HuH-7 (cell line): ENCODE results near the gene CYP2S1.
"Not testable (repeated sequence)": the region's sequence is repeated elsewhere in the genome, so short reads cannot be mapped to it uniquely, and the experiment has no call there.

Source experiments
- DNase-seq: peaks from one replicate; pipeline ENCODE4 v3.0.0; 2011; ENCODE audit warnings: low spot score

The CYP2S1 gene

DNA sequence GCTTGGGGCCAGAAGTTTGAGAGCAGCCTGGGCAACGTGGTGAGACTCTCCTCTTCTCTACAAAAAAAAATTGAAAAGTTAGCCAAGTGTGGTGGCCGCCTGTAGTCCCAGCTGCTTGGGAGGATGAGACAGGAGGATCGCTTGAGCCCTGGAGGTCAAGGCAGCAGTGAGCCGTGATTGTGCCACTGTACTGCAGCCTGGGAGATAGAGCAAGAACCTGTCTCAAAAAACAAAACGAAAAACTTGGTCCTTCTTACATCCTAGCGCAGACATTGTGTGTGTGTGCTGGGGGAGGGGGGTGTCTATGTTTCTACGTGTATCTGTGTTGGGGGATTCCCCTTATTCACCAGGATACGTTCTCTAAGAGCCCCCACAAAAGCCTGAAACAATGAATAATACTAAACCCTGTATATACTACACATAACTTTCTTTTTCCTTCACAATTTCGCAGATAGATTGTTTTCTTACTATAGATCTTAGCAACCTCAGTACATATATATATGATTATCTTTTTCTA lies 33.9 kb downstream of the CYP2S1 start:
- no peak for DNase-seq

DNA sequence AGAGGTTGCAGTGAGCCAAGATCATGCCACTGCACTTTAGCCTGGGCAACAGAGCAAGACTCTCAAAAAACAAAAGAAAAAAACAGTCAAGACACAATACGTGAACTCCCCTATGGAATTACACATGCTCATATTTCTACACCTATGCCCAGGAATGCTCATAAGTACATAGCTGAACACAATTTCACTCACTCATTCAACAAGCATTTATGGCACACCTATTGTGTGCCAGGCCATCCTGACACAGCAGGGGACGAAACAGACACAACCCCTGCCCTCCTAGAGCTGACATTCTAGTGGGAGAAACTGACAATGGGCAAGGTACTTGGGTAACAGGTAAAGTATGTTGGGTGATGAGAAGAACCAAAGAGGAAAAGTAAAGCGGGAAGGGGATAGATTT lies 35.5 kb downstream of the CYP2S1 start:
- DNase-seq = no peak

DNA sequence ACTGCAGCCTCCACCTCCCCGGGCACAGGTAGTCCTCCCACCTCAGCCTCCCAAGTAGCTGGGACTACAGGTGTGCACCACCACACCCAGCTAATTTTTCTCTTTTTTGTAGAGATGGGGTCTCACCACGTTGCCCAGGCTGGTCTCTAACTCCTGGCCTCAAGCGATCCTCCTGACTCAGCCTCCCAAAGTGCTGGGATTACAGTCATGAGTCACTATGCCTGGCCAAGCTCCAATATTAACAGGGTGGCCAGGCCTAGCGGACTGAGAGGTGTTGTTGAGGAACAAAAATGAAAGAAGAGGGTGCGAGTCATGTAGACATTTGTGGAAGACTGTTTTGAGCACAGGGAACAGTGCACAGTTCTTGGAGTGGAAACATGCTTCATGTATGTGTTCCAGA lies 36.3 kb downstream of the CYP2S1 start:
- DNase-seq = not testable (repeated sequence)

DNA sequence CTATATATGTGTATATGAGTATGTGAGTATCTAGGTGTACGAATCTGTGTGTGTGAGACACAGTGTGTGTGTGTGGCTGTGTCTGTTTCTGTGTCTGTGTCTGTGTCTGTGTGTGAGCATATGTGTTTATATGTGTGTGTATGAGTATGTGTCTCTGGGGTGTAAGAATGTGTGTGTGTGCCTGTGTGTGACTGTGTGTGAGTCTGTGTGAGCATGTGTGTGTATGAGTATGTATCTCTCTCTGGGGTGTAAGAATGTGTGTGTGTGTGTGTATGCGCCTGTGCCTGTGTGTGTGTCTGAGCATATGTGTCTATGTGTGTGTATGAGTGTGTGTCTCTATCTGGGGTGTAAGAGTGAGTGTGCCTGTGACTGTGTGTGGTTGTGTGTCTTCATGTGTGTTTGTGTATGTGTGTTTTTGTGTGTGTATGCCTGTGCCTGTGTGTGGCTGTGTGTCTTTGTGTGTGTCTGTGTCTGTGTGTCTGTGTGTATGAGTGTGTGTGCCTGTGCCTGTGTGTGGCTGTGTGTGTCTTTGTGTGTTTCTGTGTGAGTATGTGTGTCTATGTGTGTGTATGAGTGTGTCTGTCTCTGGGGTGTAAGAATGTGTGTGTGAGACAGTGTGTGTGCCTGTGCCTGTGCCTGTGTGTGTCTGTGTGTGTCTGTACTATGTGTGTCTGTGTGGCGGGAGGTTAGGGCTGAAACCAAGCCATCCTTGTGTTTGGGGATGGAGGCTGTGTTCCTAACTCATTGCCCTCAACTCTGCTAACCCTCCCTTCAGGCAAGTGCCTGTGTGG lies 37.2 kb downstream of the CYP2S1 start:
- DNase-seq = no peak

DNA sequence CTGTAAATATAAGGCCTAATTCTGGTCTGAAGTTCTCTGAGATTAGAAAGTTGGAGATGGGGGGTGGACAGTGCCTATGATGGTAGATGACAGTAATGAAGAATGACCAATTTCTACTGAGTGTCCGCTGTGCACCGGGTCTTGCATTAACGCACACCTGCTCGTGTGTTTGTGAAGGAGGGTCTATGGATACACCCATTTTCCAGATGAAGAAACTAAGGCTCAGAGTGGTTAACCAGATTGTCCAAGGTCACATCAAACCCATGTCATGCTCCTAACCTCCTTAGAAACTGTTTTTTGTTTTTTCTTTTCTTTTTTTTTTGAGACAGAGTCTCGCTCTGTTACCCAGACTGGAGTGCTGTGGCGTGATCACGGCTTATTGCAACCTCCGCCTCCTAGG lies 39.7 kb downstream of the CYP2S1 start:
- DNase-seq = no peak

DNA sequence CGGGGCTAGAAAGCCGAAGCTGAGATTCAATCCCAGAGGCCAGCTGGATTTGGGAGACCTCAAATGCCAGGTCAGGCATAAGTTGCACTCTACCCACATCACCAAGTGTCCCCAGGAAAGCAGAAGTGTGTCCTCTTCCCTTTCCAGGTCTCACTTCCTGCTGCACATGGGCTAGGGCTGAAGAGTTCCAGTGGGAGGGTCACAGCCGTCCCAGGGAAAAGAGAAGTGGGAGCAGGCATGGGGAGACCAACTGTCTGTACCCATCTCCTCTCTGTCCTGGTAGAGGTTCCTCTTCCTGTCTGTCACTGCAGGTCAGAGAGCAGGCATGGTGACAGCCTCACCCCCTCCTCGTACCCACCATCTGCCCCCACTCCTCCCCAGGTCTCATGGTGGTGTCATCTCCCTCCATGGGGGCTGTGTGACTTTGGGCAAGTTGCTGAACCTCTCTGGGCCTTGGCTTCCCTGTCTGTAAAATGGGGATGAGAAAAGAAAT lies 40.8 kb downstream of the CYP2S1 start:
- no peak for DNase-seq

DNA sequence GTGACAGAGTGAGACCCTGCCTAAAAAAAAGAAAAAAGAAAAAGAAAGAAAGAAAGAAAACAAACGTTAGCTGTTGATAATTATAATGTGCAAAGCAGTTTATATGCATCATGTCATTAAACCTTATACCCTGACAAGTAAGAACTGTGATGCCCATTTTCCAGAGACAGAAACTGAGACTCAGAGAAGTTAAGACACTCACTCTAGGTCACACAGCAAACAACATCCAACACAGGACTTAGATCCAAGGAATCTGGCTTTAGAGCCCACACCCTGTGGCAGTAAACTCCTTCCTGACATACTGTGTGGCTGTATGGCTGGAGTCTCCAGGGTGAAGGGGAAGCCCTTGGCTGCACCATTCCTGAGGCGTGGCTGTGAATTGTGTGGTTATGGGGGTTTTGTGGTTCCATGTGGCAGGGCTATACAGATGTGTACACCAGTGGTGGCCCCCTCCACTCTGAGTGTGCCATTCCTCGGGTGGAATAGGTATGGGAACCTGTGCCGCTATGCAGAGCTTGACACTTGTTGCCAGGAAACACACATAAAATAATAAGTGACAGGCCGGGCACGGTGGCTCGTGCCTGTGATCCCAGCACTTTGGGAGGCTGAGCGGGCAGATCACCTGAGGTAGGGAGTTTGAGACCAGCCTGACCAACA lies 41.6 kb downstream of the CYP2S1 start:
- DNase-seq = no peak

DNA sequence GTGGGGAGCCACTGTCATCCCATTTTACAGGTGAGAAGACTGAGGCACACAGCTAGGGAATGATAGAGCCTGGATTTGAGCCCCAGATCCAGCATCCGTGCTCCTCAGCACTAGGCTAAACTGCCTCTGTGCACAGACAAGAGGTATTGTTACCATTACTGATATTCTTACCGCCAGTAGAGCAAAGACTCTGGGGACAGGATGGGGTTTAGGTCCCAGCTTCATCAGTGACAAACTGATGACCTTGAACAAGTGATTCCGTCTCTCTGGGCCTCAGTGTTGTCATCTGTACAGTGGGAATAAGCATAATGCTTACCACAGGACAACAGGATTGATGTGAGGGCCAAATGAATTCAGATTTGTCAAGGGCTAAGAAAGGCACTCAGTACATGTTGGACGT lies 42.5 kb downstream of the CYP2S1 start:
- no peak for DNase-seq

DNA sequence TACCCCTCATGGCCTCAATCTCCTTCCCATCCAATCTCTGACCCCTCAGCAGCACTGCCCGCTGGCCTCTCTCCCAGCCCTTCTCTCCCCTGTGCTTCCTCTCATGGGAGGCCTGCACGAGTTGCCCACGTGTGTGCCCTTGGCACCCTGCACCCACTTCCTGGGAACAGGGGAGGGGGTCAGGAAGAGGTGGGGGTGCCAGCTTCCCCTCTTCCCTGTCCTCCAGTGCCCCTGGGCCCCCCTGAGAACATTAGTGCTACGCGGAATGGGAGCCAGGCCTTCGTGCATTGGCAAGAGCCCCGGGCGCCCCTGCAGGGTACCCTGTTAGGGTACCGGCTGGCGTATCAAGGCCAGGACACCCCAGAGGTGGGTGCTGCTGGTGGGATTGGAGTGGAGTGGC lies 45.2 kb downstream of the CYP2S1 start:
- DNase-seq = no peak

DNA sequence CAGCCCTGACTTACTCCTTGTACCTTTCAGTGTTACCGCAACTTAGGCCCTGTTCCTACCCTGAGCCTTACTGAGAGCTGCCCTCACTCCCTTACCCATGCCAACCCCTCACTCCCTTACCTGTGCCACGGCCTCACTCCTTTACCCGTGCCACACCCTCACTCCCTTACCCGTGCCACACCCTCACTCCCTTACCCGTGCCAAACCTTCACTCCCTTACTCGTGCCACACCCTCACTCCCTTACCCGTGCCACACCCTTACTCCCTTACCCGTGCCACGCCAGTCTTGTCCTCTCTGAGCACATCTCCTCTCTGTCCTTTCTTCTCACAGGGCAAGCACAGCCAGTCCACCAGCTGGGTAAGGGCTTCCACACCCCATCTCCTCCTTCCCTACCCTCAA lies 46.3 kb downstream of the CYP2S1 start:
- no peak for DNase-seq

DNA sequence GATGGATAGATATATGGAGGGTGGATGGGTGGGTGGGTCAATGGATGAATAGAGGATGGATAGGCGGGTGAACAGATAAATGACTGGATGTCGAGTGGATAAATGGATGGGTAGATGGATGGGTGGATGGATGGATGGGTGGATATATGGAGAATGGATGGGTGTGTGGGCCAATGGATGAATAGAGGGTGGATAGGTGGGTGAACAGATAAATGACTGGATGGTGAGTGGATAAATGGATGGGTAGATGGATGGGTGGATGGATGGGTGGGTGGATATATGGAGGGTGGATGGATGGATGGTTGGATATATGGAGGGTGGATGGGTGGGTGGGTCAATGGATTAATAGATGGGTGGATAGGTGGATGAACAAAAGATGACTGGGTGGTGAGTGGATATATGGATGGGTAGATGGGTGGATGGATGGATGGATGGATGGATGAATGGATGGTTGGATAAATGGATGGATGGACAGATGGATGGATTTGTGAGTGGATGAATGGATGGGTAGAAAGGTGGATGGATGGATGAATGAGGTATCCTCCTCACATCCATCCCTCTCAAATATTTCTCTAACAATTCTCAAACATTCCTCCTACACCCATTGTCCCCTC lies 47.0 kb downstream of the CYP2S1 start:
- DNase-seq = no peak

DNA sequence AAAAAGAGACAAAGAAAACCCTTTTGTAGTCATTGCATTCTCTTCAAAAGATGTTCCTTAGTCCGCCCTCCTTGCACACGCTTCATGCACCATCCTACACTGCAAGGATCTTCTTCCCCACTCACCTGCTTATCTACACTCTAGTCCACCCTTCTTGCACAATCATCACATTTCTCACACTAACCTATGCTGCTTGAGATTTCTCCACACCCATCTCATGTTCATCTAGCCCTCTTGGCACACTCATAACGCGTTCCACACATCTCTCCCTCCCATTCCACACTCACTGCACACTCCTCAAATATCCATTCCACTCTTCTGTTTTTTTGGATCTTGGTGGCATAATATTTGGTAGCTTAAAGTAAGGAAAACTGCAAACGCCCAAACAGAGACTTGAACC lies 48.8 kb downstream of the CYP2S1 start:
- DNase-seq = no peak

DNA sequence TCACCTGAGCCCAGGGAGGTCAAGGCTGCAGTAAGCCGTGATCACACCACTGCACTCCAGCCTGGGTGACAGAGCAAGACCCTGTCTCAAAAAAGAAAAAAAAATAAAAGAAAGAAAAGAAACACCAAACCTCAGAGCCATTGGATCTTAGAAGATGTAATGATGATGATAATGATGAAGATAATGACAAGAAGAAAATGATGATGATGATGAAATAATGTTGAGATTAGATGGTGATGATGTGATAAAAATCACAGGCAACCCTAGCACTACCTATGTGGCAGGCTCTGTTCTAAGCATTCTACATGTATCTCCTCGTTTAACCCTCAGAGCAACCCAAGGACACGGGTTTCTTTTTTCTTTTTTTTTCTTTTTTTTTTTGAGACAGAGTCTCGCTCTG lies 51.1 kb downstream of the CYP2S1 start:
- DNase-seq = no peak

DNA sequence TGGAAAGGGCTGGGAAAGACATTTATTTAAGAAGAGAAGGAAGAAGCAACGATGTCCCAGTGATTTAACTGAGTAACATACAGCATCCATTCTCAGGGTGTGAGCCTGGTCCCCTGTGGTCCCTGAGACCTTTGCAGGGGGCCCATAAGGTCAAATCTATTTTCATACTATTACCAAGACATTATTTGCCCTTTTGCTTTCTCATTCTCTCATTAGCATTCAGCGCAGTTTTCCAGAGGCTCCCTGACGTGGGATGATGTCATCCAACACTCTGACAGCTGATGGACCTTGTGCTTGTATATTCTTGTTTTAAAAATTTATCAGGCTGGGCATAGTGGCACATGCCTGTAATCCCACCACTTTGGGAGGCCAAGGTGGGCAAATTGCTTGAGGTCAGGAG lies 52.8 kb downstream of the CYP2S1 start:
- DNase-seq = no peak

DNA sequence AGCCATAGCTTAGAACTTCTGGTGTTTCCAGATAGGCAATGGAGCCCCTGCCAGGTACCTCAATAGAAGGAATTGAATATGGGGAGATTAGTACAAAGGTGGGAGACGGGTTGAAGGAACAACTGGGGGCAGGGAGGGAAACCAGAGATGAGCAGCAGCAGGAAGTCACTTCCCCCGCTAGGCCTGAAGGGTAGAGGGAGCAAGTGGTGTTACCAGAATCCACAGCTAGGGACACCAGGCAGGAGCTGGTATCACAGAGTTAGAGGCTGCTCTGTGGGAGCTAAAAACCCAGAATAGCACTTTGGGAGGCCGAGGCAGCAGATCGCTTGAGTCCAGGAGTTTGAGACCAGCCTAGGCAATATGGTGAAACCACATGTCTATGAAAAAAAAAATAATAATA lies 55.9 kb downstream of the CYP2S1 start:
- no peak for DNase-seq

DNA sequence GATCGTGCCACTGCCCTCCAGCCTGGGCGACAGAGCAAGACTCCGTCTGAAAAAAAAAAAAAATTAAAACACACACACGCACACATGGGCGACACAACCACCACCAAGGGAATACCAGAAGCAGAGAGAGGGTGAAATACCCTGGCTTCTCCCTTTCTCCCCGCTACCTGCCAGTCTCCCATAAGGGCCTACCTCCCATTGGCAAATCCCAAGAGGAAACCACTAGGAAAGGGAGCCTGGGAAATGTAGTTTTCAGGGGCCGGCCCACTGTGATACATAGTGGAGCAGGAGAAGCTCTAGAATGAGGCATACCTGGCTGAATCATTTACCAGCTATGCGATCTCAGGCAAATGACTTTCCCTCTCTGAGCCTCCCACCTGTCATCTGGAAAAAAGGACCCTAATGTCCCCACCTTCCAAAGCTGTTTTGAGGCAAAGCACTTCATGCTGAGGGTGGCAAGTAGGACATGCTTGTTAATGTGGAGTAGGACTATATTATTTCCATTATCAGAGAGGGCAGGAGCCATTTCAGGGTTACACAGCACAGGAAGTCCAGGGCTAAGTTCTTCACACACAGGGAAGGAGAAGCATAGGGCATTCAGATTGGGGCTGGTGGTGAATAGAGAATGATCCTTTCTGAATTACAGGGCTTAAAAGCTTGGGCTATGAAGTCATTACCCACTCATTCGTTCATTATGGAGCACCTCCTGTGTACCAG lies 56.8 kb downstream of the CYP2S1 start:
- no peak for DNase-seq

DNA sequence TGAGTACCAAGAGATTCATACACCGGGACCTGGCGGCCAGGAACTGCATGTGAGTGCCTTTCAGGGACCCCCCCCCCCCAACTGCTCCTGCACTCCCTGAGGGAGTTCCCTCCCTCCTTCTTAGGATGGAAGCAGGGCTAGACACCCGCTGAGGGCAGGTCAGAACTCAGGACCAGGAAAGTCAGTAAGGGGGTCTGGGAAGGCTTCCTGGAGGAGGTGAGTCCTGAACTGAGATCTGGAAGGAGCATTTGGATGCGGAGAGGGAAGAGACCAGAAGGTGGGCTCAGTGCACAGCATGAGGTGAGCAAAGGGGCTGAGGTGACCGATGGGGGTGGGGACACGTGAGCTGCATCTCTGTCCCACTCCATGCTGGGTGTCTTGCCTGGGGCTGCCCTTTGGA lies 60.6 kb downstream of the CYP2S1 start:
- no peak for DNase-seq

DNA sequence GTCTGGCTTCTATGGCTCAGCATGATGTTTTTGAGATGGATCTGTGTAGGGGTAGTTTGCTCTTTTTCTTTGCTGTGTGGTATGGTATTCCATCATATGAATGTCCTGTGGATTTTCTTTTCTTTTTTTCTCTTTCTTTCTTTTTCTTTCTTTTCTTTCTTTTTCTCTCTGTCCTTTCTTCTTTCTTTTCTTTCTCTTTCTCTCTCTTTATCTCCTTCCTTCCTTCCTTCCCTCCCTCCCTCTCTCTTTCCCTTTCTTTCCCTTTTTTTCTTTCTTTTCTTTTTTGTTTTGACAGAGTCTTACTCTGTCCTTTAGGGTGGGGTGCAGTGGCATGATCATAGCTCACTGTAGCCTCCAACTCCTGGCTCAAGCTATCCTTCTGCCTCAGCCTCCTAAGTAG lies 62.2 kb downstream of the CYP2S1 start:
- DNase-seq = no peak
